Measurements from ENCODE around the gene ENO2. TPM values are rescaled to one million over a fixed set of nuclear protein-coding genes. Genes with fewer than 3 reads are reported as not detected.

ENO2 gene
- total RNA-seq, 1 donor from 2014 or later = 182 TPM

- DNase-seq = peak; percentile 82
- no peak for TF ChIP-seq CTCF (IDR thresholded peaks at IDR 0.05; ENCODE audit: partially characterized antibody, unreplicated experiment)
- peaks cover 9% of the 10 kb centered on the region for H3K36me3 Mint-ChIP-seq (ENCODE audit: unreplicated experiment)
- peaks cover 28% of the 10 kb centered on the region for H3K9me3 Mint-ChIP-seq (ENCODE audit: unreplicated experiment)
- peak within 1 kb of the TSS; percentile 95 for H3K27ac Mint-ChIP-seq (ENCODE audit: unreplicated experiment)
- H3K4me1 Mint-ChIP-seq (ENCODE audit: low read depth, unreplicated experiment) = peaks cover 45% of the 10 kb centered on the region
- H3K4me3 Mint-ChIP-seq (ENCODE audit: unreplicated experiment) = peak within 1 kb of the TSS; percentile 99
- peaks cover 25% of the 10 kb centered on the region for H3K27me3 Mint-ChIP-seq (ENCODE audit: unreplicated experiment)
These were observed 13.1 kb downstream of the ENO2 start, which contains the start of gene ATN1 for GRCh38 chr12:6927379-6928021. TSS of gene ATN1 (plus strand) at chr12:6927959. CDS start at chr12:6934002, 6,043 bp downstream.

GRCh38 chr12:6928022-6928702, 13.8 kb downstream of the ENO2 start:
- Mint-ChIP-seq H3K4me1 (ENCODE audit: low read depth, unreplicated experiment) (peaks cover 40% of the 10 kb centered on the region), H3K27me3 (ENCODE audit: unreplicated experiment) (peaks cover 23% of the 10 kb centered on the region), H3K27ac (ENCODE audit: unreplicated experiment) (peak overlapping the region; percentile 82), H3K9me3 (ENCODE audit: unreplicated experiment) (peaks cover 28% of the 10 kb centered on the region), H3K4me3 (ENCODE audit: unreplicated experiment) (peak overlapping the region; percentile 99), H3K36me3 (ENCODE audit: unreplicated experiment) (peaks cover 4% of the 10 kb centered on the region)
- no peak for TF ChIP-seq CTCF (IDR thresholded peaks at IDR 0.05; ENCODE audit: partially characterized antibody, unreplicated experiment)
- no peak for DNase-seq

GRCh38 chr12:6928703-6929407, 14.5 kb downstream of the ENO2 start:
- Mint-ChIP-seq H3K4me1 (ENCODE audit: low read depth, unreplicated experiment) (peaks cover 35% of the 10 kb centered on the region), H3K27me3 (ENCODE audit: unreplicated experiment) (peaks cover 23% of the 10 kb centered on the region)
- no peak for TF ChIP-seq CTCF (IDR thresholded peaks at IDR 0.05; ENCODE audit: partially characterized antibody, unreplicated experiment)

GRCh38 chr12:6929466-6930452, 15.4 kb downstream of the ENO2 start:
- peaks cover 4% of the 10 kb centered on the region for H3K36me3 Mint-ChIP-seq (ENCODE audit: unreplicated experiment)
- H3K4me3 Mint-ChIP-seq (ENCODE audit: unreplicated experiment) = peak overlapping the region; percentile 99
- DNase-seq = no peak
- peak overlapping the region; percentile 46 for H3K27ac Mint-ChIP-seq (ENCODE audit: unreplicated experiment)
- H3K4me1 Mint-ChIP-seq (ENCODE audit: low read depth, unreplicated experiment) = peaks cover 26% of the 10 kb centered on the region
- TF ChIP-seq CTCF (IDR thresholded peaks at IDR 0.05; ENCODE audit: partially characterized antibody, unreplicated experiment) = no peak
- H3K27me3 Mint-ChIP-seq (ENCODE audit: unreplicated experiment) = peaks cover 23% of the 10 kb centered on the region
- peaks cover 28% of the 10 kb centered on the region for H3K9me3 Mint-ChIP-seq (ENCODE audit: unreplicated experiment)

More at GRCh38 chr12:6928703-6929407, 14.5 kb downstream of the ENO2 start:
- H3K36me3 Mint-ChIP-seq (ENCODE audit: unreplicated experiment) = peaks cover 4% of the 10 kb centered on the region
- peak overlapping the region; percentile 82 for H3K27ac Mint-ChIP-seq (ENCODE audit: unreplicated experiment)
- no peak for DNase-seq
- peaks cover 28% of the 10 kb centered on the region for H3K9me3 Mint-ChIP-seq (ENCODE audit: unreplicated experiment)
- H3K4me3 Mint-ChIP-seq (ENCODE audit: unreplicated experiment) = peak overlapping the region; percentile 99

All from glutamatergic neuron (in vitro differentiated cells).